ENCODE measurements around the gene REEP2. TPM values are rescaled to one million over a fixed set of nuclear protein-coding genes. Genes with fewer than 3 reads are reported as not detected.

REEP2 gene
- total RNA-seq, 1 experiment from 2014 or later, result 49.0 TPM

- no peak for DNase-seq
- Histone ChIP-seq H3K23me2 (ENCODE audit: insufficient read length, low read depth, low read length, poor library complexity, severe bottlenecking) (peaks cover 2% of the 10 kb centered on the region), H4K91ac (ENCODE audit: insufficient read length, low read depth, low read length) (no peak overlapping the region), H3K23ac (ENCODE audit: insufficient read length, low read depth, low read length) (no peak overlapping the region), H2BK15ac (ENCODE audit: low read depth, low read length) (no peak overlapping the region), H3K27me3 (ENCODE audit: insufficient read depth, low read length) (no peaks in the 10 kb centered on the region), H3K14ac (ENCODE audit: insufficient read depth, low read length) (no peak overlapping the region), H2BK20ac (ENCODE audit: low read depth, low read length, poor library complexity, severe bottlenecking) (no peak overlapping the region), H2AFZ (ENCODE audit: low read length) (no peak overlapping the region), H3K79me2 (ENCODE audit: insufficient read depth, low read length) (no peaks in the 10 kb centered on the region), H3T11ph (ENCODE audit: low read length) (no peak overlapping the region), H4K5ac (ENCODE audit: insufficient read length, low read depth, low read length) (no peak overlapping the region), H3K4ac (ENCODE audit: low read depth, low read length) (no peak overlapping the region), H3K56ac (ENCODE audit: insufficient read length, low read depth, low read length) (no peak overlapping the region), H2AK5ac (ENCODE audit: insufficient read length, low read length) (no peak overlapping the region), H3K18ac (ENCODE audit: insufficient read length, low read depth, low read length) (no peak overlapping the region), H4K20me1 (ENCODE audit: control insufficient read depth, insufficient read depth, insufficient read length) (no peaks in the 10 kb centered on the region), H2BK12ac (ENCODE audit: insufficient read length, low read depth, low read length) (no peak overlapping the region), H4K8ac (replicated peaks; ENCODE audit: insufficient read length, low read depth, low read length) (no peak overlapping the region), H3K4me2 (ENCODE audit: insufficient read depth, insufficient read length, low read length) (no peak overlapping the region), H3K9me3 (ENCODE audit: control insufficient read depth, low read depth, low read length) (no peaks in the 10 kb centered on the region), H2BK120ac (ENCODE audit: low read depth, low read length, poor library complexity, severe bottlenecking) (no peak overlapping the region), H3K9ac (ENCODE audit: extremely low read depth, insufficient read length, low read length) (no peak overlapping the region), H3K79me1 (ENCODE audit: insufficient read depth, low read depth, low read length, poor library complexity, severe bottlenecking) (no peaks in the 10 kb centered on the region), H3K27ac (ENCODE audit: insufficient read length, low read depth, low read length) (no peak overlapping the region), H2BK5ac (ENCODE audit: insufficient read length, low read length) (no peak overlapping the region), H3K4me1 (ENCODE audit: insufficient read depth, low read length) (no peaks in the 10 kb centered on the region; the same call in 1 of the 2 replicates)
- H3K4me3 Mint-ChIP-seq, result no peak overlapping the region
- peaks cover 32 to 44% of the 10 kb centered on the region in 2 experiments for H3K4me1 Mint-ChIP-seq
- H3K27ac Mint-ChIP-seq, result no peak overlapping the region; a peak in 1 of 7 replicates
- no peaks in the 10 kb centered on the region for H3K36me3 Mint-ChIP-seq (ENCODE audit: insufficient read depth in 1 of 3, low read depth in 3 of 3)
- no CpG with 5 or more reads among the region's 11 CpGs for WGBS (ENCODE audit: extremely low coverage, insufficient read length, low lambda C conversion rate)
- no peaks in the 10 kb centered on the region; the same call in 1 of the 2 replicates for H3K27me3 Mint-ChIP-seq (ENCODE audit: low read depth)
- no peak for TF ChIP-seq CTCF (conservative IDR thresholded peaks at IDR 0.05)
- no peaks in the 10 kb centered on the region; a peak in 1 of 5 replicates for H3K9me3 Mint-ChIP-seq
These were observed 19.5 kb downstream of the REEP2 start for GRCh38 chr5:138458384-138458783.

Data from H9 (cell line).